HEK293 (cell line): ENCODE results near the gene HCN4.

Experiments used
- CTCF ChIA-PET: fragments of 350-600 bp; formaldehyde crosslinking; extraction: SDS; loops from one replicate; lab custom pipeline; 2021; ENCODE audit warnings: antibody characterized with exemption; lab: Yijun Ruan, JAX
- POLR2A ChIA-PET: fragments of 300-600 bp; formaldehyde crosslinking; extraction: SDS; loops from one replicate; lab custom pipeline; 2020; ENCODE audit warnings: antibody characterized with exemption, inconsistent platforms; lab: Yijun Ruan, JAX
- H3K27ac ChIP-seq: fragments of 200-500 bp; sonication (Bioruptor generic); 2 replicates; pipeline ENCODE4 v1.5.1; 2014; ENCODE audit warnings: low read depth, low read length, control low read depth, inconsistent platforms; ENCODE audit errors: extremely low read depth
- H3K36me3 ChIP-seq, 2 experiments: fragments of 200-500 bp in 1 of 2; sonication (Bioruptor generic) in 1 of 2; 1 replicate in 1 of 2; 2 replicates in 1 of 2; pipeline ENCODE4 v1.5.1; 2014 to 2017; ENCODE audit warnings: inconsistent platforms in 2 of 2, low read length in 2 of 2; ENCODE audit not compliant: control insufficient read depth in 2 of 2, insufficient read depth in 1 of 2
- H3K4me1 ChIP-seq: fragments of 200-500 bp; sonication (Bioruptor generic); 2 replicates; pipeline ENCODE4 v1.5.1; 2014; ENCODE audit warnings: mild to moderate bottlenecking, low read length, inconsistent platforms; ENCODE audit not compliant: control insufficient read depth, insufficient read depth
- H3K4me3 ChIP-seq: 2 replicates; pipeline ENCODE4 v1.5.1; 2011; ENCODE audit warnings: low read depth, mild to moderate bottlenecking, control low read depth, low read length, moderate library complexity
- H3K9me3 ChIP-seq: fragments of 200-500 bp; sonication (Bioruptor generic); 2 replicates; pipeline ENCODE4 v1.5.1; 2014; ENCODE audit warnings: low read depth, low read length, inconsistent platforms; ENCODE audit not compliant: control insufficient read depth, insufficient read depth
- GFI1B ChIP-seq: fragments of 450-650 bp; formaldehyde crosslinking; IDR thresholded peaks from 2 replicates; pipeline ENCODE4 v1.5.1; 2016; ENCODE audit warnings: missing biosample characterization, missing genetic modification characterization
- HOXC10 ChIP-seq: sonication (generic); formaldehyde crosslinking; IDR thresholded peaks from 2 replicates; pipeline ENCODE4 v1.8.1; 2023; ENCODE audit warnings: mild to moderate bottlenecking, missing genetic modification reagents
- KLF1 ChIP-seq: fragments of 450-650 bp; formaldehyde crosslinking; IDR thresholded peaks from 2 replicates; pipeline ENCODE4 v1.5.1; 2016; ENCODE audit warnings: missing biosample characterization, missing genetic modification characterization
- ZBTB17 ChIP-seq: fragments of 450-650 bp; formaldehyde crosslinking; IDR thresholded peaks from 2 replicates; pipeline ENCODE4 v1.5.1; 2016; ENCODE audit warnings: missing biosample characterization, missing genetic modification characterization
- ZNF140 ChIP-seq: fragments of 450-650 bp; formaldehyde crosslinking; IDR thresholded peaks from 2 replicates; pipeline ENCODE4 v1.5.1; 2016; ENCODE audit warnings: missing biosample characterization, missing genetic modification characterization
- ZNF169 ChIP-seq: fragments of 450-650 bp; formaldehyde crosslinking; IDR thresholded peaks from 2 replicates; pipeline ENCODE4 v1.5.1; 2016; ENCODE audit warnings: missing biosample characterization, missing genetic modification characterization
- ZNF174 ChIP-seq: fragments of 450-650 bp; formaldehyde crosslinking; IDR thresholded peaks from 2 replicates; pipeline ENCODE4 v1.5.0; 2017; ENCODE audit warnings: missing biosample characterization, mild to moderate bottlenecking, missing genetic modification characterization
- ZNF248 ChIP-seq: fragments of 450-650 bp; formaldehyde crosslinking; IDR thresholded peaks from 2 replicates; pipeline ENCODE4 v1.5.1; 2017; ENCODE audit warnings: missing biosample characterization, missing genetic modification characterization
- ZNF292 ChIP-seq: fragments of 450-650 bp; formaldehyde crosslinking; IDR thresholded peaks from 2 replicates; pipeline ENCODE4 v1.5.1; 2016; ENCODE audit warnings: low read depth, missing biosample characterization, missing genetic modification characterization, borderline replicate concordance
- ZNF426 ChIP-seq: fragments of 450-650 bp; formaldehyde crosslinking; IDR thresholded peaks from 2 replicates; pipeline ENCODE4 v1.5.1; 2017; ENCODE audit warnings: missing biosample characterization, missing genetic modification characterization, mild to moderate bottlenecking, inconsistent platforms, moderate library complexity
- ZNF433 ChIP-seq: fragments of 450-650 bp; formaldehyde crosslinking; IDR thresholded peaks from 2 replicates; pipeline ENCODE4 v1.5.1; 2016; ENCODE audit warnings: missing biosample characterization, missing genetic modification characterization, low read depth
- ZNF529 ChIP-seq: fragments of 450-650 bp; formaldehyde crosslinking; IDR thresholded peaks from 2 replicates; pipeline ENCODE4 v1.5.1; 2017; ENCODE audit warnings: missing genetic modification characterization, missing biosample characterization; ENCODE audit not compliant: insufficient replicate concordance
- ZNF596 ChIP-seq: fragments of 450-650 bp; IDR thresholded peaks from 2 replicates; pipeline ENCODE4 v1.5.0; 2018; ENCODE audit warnings: missing biosample characterization, mild to moderate bottlenecking, missing genetic modification characterization, moderate library complexity
- ZNF843 ChIP-seq: fragments of 450-650 bp; formaldehyde crosslinking; IDR thresholded peaks from 2 replicates; pipeline ENCODE4 v1.5.1; 2016; ENCODE audit warnings: missing biosample characterization, missing genetic modification characterization
- ZSCAN23 ChIP-seq: fragments of 450-650 bp; formaldehyde crosslinking; IDR thresholded peaks from 2 replicates; pipeline ENCODE4 v1.5.1; 2016; ENCODE audit warnings: missing biosample characterization, missing genetic modification characterization
- ZSCAN30 ChIP-seq: fragments of 450-650 bp; IDR thresholded peaks from 2 replicates; pipeline ENCODE4 v1.5.1; 2018; ENCODE audit warnings: missing biosample characterization, mild to moderate bottlenecking, missing genetic modification characterization, moderate library complexity
- ZXDB ChIP-seq: fragments of 450-650 bp; formaldehyde crosslinking; IDR thresholded peaks from 2 replicates; pipeline ENCODE4 v1.5.1; 2016; ENCODE audit warnings: missing biosample characterization, missing genetic modification characterization
- TF ChIP-seq, protein P1 (sequence below): fragments of 450-650 bp; formaldehyde crosslinking; IDR thresholded peaks from 2 replicates; pipeline ENCODE4 v1.5.1; 2016; ENCODE audit warnings: missing biosample characterization, missing genetic modification characterization
- TF ChIP-seq, protein P2 (sequence below): fragments of 450-650 bp; formaldehyde crosslinking; IDR thresholded peaks from 2 replicates; pipeline ENCODE4 v1.5.1; 2016; ENCODE audit warnings: missing biosample characterization, missing genetic modification characterization
- TF ChIP-seq, protein P3 (sequence below): fragments of 450-650 bp; formaldehyde crosslinking; IDR thresholded peaks from 2 replicates; pipeline ENCODE4 v1.5.1; 2016; ENCODE audit warnings: missing biosample characterization, missing genetic modification characterization
- TF ChIP-seq, protein P4 (sequence below): fragments of 450-650 bp; formaldehyde crosslinking; IDR thresholded peaks from 2 replicates; pipeline ENCODE4 v1.5.1; 2016; ENCODE audit warnings: missing biosample characterization, missing genetic modification characterization
- TF ChIP-seq, protein P5 (sequence below): fragments of 450-650 bp; formaldehyde crosslinking; IDR thresholded peaks from 2 replicates; pipeline ENCODE4 v1.5.1; 2016; ENCODE audit warnings: missing biosample characterization, missing genetic modification characterization
- TF ChIP-seq, protein P6 (sequence below): fragments of 450-650 bp; formaldehyde crosslinking; IDR thresholded peaks from 2 replicates; pipeline ENCODE4 v1.5.1; 2016; ENCODE audit warnings: missing biosample characterization, missing genetic modification characterization

HCN4 gene

DNA sequence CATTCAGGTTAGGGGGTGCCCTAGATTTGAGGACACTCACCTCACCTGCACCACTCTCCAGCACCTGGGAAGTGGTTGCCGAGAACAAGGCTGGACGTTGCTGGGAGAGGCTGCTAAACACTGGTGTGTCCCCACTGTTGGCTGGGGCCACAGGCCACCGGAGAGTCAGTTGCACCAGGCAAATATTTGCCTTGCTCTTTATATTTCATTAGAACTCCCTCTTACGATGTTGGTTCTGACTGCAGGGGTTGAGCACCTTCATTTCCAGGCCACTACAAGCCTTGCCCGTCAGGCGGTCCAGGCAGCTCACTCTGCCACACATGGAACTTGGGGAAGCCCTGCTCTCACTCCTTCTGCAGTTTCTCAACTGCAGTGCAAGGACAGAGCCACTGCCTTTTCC lies 30.7 kb downstream of the HCN4 start:
- ChIA-PET POLR2A (no interaction called here), CTCF (interaction anchor here (0.5 kb wide), 2 partner anchors 643 to 651 kb away, joined by 4 read pairs; no protein-coding TSS in a partner anchor)
- H3K27ac ChIP-seq: no peak overlapping the region
- H3K4me3 ChIP-seq: no peak overlapping the region
- no peaks in the 10 kb centered on the region for H3K36me3 ChIP-seq
- TF ChIP-seq ZNF843 (tag by site-specific recombination): no peak
- TF ChIP-seq KLF1: no peak
- no peak for TF ChIP-seq ZBTB17 (tag by site-specific recombination)
- TF ChIP-seq ZNF174 (tag by site-specific recombination): no peak
- no peak for TF ChIP-seq ZNF426 (tag by site-specific recombination)
- no peak for TF ChIP-seq ZNF596 (tag by site-specific recombination)
- TF ChIP-seq, protein P1, sequence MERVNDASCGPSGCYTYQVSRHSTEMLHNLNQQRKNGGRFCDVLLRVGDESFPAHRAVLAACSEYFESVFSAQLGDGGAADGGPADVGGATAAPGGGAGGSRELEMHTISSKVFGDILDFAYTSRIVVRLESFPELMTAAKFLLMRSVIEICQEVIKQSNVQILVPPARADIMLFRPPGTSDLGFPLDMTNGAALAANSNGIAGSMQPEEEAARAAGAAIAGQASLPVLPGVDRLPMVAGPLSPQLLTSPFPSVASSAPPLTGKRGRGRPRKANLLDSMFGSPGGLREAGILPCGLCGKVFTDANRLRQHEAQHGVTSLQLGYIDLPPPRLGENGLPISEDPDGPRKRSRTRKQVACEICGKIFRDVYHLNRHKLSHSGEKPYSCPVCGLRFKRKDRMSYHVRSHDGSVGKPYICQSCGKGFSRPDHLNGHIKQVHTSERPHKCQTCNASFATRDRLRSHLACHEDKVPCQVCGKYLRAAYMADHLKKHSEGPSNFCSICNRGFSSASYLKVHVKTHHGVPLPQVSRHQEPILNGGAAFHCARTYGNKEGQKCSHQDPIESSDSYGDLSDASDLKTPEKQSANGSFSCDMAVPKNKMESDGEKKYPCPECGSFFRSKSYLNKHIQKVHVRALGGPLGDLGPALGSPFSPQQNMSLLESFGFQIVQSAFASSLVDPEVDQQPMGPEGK (tag by site-specific recombination): no peak
- TF ChIP-seq, protein P2, sequence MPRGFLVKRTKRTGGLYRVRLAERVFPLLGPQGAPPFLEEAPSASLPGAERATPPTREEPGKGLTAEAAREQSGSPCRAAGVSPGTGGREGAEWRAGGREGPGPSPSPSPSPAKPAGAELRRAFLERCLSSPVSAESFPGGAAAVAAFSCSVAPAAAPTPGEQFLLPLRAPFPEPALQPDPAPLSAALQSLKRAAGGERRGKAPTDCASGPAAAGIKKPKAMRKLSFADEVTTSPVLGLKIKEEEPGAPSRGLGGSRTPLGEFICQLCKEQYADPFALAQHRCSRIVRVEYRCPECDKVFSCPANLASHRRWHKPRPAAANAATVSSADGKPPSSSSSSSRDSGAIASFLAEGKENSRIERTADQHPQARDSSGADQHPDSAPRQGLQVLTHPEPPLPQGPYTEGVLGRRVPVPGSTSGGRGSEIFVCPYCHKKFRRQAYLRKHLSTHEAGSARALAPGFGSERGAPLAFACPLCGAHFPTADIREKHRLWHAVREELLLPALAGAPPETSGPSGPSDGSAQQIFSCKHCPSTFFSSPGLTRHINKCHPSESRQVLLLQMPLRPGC: no peak
- TF ChIP-seq, protein P3, sequence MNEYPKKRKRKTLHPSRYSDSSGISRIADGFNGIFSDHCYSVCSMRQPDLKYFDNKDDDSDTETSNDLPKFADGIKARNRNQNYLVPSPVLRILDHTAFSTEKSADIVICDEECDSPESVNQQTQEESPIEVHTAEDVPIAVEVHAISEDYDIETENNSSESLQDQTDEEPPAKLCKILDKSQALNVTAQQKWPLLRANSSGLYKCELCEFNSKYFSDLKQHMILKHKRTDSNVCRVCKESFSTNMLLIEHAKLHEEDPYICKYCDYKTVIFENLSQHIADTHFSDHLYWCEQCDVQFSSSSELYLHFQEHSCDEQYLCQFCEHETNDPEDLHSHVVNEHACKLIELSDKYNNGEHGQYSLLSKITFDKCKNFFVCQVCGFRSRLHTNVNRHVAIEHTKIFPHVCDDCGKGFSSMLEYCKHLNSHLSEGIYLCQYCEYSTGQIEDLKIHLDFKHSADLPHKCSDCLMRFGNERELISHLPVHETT (tag by site-specific recombination): no peak
- no peak for TF ChIP-seq HOXC10
- no peak for TF ChIP-seq ZNF169 (tag by site-specific recombination)
- no peak for TF ChIP-seq ZNF140 (tag by site-specific recombination)
- no peak for TF ChIP-seq ZNF248 (tag by site-specific recombination)
- no peaks in the 10 kb centered on the region for H3K9me3 ChIP-seq
- no peaks in the 10 kb centered on the region for H3K4me1 ChIP-seq

DNA sequence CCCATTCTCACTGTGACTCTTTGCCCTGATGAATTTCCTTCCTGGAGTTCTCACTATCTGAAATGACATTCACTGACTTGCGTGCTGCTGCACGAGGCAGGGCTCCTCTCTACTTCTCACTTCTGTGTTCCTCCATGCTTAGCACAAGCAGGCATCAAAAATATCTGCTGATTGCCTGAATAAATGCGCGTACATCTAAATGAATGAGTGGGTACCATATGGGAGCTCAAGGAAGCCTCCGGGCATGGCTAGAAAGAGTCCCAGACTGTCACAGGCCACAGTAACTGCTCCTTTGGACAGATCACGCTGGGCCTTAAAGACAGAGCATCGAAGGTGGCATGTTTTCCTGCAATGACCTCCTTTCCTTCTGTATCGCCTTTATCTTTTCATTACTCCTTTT lies 31.6 kb downstream of the HCN4 start:
- H3K36me3 ChIP-seq: no peaks in the 10 kb centered on the region
- POLR2A ChIA-PET: no interaction called here
- H3K4me3 ChIP-seq: no peak overlapping the region
- H3K4me1 ChIP-seq: no peaks in the 10 kb centered on the region
- CTCF ChIA-PET: no interaction called here
- H3K9me3 ChIP-seq: no peaks in the 10 kb centered on the region
- H3K27ac ChIP-seq: no peak overlapping the region
- TF ChIP-seq ZNF292 (no peak), ZNF169 (tag by site-specific recombination) (no peak), ZSCAN23 (tag by site-specific recombination) (no peak), ZNF529 (tag by site-specific recombination) (no peak), ZSCAN30 (tag by site-specific recombination) (no peak), GFI1B (tag by site-specific recombination) (no peak), ZXDB (no peak), ZNF433 (tag by site-specific recombination) (no peak)
- TF ChIP-seq, protein P4, sequence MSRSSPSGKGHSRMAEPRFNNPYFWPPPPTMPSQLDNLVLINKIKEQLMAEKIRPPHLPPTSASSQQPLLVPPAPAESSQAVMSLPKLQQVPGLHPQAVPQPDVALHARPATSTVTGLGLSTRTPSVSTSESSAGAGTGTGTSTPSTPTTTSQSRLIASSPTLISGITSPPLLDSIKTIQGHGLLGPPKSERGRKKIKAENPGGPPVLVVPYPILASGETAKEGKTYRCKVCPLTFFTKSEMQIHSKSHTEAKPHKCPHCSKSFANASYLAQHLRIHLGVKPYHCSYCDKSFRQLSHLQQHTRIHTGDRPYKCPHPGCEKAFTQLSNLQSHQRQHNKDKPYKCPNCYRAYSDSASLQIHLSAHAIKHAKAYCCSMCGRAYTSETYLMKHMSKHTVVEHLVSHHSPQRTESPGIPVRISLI (tag by site-specific recombination): no peak
- TF ChIP-seq, protein P5, sequence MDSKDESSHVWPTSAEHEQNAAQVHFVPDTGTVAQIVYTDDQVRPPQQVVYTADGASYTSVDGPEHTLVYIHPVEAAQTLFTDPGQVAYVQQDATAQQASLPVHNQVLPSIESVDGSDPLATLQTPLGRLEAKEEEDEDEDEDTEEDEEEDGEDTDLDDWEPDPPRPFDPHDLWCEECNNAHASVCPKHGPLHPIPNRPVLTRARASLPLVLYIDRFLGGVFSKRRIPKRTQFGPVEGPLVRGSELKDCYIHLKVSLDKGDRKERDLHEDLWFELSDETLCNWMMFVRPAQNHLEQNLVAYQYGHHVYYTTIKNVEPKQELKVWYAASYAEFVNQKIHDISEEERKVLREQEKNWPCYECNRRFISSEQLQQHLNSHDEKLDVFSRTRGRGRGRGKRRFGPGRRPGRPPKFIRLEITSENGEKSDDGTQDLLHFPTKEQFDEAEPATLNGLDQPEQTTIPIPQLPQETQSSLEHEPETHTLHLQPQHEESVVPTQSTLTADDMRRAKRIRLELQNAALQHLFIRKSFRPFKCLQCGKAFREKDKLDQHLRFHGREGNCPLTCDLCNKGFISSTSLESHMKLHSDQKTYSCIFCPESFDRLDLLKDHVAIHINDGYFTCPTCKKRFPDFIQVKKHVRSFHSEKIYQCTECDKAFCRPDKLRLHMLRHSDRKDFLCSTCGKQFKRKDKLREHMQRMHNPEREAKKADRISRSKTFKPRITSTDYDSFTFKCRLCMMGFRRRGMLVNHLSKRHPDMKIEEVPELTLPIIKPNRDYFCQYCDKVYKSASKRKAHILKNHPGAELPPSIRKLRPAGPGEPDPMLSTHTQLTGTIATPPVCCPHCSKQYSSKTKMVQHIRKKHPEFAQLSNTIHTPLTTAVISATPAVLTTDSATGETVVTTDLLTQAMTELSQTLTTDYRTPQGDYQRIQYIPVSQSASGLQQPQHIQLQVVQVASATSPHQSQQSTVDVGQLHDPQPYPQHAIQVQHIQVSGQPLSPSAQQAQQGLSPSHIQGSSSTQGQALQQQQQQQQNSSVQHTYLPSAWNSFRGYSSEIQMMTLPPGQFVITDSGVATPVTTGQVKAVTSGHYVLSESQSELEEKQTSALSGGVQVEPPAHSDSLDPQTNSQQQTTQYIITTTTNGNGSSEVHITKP (tag by site-specific recombination): no peak
- TF ChIP-seq, protein P6, sequence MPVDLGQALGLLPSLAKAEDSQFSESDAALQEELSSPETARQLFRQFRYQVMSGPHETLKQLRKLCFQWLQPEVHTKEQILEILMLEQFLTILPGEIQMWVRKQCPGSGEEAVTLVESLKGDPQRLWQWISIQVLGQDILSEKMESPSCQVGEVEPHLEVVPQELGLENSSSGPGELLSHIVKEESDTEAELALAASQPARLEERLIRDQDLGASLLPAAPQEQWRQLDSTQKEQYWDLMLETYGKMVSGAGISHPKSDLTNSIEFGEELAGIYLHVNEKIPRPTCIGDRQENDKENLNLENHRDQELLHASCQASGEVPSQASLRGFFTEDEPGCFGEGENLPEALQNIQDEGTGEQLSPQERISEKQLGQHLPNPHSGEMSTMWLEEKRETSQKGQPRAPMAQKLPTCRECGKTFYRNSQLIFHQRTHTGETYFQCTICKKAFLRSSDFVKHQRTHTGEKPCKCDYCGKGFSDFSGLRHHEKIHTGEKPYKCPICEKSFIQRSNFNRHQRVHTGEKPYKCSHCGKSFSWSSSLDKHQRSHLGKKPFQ (tag by site-specific recombination): no peak
